Sigmoid colon (tissue), 4 donors: ENCODE results near the gene FOLH1.
"Not testable (repeated sequence)": the region's sequence is repeated elsewhere in the genome, so short reads cannot be mapped to it uniquely, and the experiment has no call there.

ENCODE experiments used
- POLR2AphosphoS5 ChIP-seq, 4 donors: sonication (generic); formaldehyde crosslinking; IDR thresholded peaks; one replicate each; pipeline ENCODE4 v1.6.1; 2017; ENCODE audit warnings: antibody characterized with exemption in 4 of 4
- TF ChIP-seq, protein P1 (sequence below), 4 experiments: fragments of 450-650 bp in 3 of 4; fragments of 200-600 bp in 1 of 4; IDR thresholded peaks; one replicate each; pipeline ENCODE4 v1.5.1; 2016 to 2019; ENCODE audit warnings: antibody characterized with exemption in 4 of 4, mild to moderate bottlenecking in 3 of 4, moderate library complexity in 2 of 4

DNA sequence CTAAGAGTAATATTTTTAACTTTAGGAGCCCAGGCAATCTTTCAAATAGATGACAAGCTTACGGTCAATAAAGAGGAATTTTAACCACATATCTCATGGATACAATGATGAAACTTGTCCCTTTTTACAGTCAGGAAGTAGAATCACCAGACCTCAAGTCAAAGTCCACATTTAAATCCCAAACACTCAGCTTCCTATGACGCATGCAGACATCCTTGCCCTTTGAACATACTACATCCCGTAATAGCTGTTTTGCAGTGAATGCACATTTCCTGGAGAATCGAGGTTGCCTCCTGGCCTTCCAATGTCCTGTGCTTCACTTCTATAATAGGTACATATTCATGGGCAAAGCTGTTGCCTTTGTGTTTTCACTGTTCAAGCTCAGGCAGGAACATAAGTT is 25.3 kb upstream of the FOLH1 start:
- TF ChIP-seq, protein P1, sequence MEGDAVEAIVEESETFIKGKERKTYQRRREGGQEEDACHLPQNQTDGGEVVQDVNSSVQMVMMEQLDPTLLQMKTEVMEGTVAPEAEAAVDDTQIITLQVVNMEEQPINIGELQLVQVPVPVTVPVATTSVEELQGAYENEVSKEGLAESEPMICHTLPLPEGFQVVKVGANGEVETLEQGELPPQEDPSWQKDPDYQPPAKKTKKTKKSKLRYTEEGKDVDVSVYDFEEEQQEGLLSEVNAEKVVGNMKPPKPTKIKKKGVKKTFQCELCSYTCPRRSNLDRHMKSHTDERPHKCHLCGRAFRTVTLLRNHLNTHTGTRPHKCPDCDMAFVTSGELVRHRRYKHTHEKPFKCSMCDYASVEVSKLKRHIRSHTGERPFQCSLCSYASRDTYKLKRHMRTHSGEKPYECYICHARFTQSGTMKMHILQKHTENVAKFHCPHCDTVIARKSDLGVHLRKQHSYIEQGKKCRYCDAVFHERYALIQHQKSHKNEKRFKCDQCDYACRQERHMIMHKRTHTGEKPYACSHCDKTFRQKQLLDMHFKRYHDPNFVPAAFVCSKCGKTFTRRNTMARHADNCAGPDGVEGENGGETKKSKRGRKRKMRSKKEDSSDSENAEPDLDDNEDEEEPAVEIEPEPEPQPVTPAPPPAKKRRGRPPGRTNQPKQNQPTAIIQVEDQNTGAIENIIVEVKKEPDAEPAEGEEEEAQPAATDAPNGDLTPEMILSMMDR (IDR thresholded peaks at IDR 0.05): not testable (repeated sequence)
- not testable (repeated sequence) for TF ChIP-seq POLR2AphosphoS5 (IDR thresholded peaks at IDR 0.05)
